COLO829 (cell line): ENCODE data around the gene KLHL7.
"Not testable (repeated sequence)": the region's sequence is repeated elsewhere in the genome, so short reads cannot be mapped to it uniquely, and the experiment has no call there.

Source experiments
- DNase-seq: peaks from one replicate; pipeline ENCODE4 v3.0.0; 2012; ENCODE audit warnings: low spot score

Gene KLHL7

DNA sequence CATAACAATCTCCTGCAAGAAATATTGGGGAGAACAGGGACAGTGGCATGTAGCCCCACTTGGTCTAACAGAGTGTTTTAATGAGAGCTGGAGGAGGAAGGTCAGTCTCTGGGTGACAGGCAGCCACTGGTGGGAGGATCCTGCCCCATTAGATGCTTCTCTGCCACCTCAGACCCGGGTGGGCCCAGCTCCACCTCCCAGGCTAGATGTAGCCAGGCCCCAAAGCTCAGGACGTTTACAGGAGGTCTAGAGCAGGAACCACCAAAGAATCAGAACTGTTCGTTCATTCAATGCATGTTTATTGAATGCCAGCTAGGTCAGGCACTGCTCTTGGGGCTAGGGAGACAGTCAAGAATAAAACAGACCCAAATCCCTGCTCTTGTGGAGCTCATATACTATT, 112.6 kb downstream of the KLHL7 start:
- no peak for DNase-seq

DNA sequence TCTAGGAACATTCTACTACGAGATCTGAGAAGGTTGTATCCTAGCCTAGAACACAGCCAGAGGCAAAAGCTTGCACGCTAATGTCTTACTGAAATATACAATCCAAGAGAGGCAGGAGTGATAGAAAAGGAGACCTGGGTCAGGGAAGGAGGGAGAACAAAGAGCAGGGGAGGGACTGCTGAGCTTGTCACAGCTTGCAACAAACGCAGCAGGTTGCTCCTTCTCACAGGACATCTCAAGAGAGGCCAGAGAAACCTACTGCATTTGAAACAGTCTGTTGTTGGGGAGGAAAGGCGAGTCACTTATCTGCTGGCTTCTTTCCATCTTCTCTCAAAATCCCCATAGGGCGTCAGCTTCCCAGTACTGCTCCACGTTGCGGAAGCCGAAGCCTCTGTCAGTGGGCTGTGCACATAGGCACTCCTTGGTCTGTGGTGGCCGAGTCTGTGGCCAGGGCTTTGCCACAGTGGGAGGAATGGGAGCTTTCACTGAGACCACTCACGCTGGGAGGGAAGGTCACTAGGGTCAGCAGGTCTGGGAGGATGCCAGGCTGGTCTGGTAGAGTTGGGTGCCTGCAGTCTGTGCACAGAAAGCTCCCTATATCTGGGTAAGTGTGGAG, 115.2 kb downstream of the KLHL7 start:
- DNase-seq = no peak

DNA sequence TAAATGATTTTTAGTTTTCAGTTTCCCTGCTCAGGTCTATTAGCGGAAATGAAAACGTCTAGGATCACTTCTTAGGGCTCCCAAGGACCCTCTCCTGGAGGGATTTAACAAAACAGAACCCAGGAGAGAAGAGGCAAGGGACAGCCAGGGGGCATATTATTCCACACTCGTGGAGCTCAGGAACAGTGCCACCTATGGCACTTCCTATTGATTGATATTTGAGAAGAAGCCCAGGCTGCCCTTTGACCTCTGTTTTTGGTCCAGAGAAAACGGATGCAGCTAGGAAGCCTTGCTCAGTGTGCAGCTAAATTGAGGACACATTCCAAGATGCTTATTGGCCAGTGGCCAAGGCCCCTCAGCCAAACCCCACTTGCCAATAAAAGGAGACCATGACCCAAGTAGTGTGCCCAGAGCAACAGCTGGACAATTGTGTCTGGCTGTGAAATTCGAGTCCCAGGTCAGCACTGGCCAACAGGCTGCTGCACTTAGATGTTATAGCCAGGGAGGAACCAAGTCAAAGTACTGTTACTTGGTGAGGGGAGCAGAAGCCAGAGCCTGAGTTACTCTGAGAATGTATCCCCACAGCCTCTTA, 117.0 kb downstream of the KLHL7 start:
- no peak for DNase-seq

DNA sequence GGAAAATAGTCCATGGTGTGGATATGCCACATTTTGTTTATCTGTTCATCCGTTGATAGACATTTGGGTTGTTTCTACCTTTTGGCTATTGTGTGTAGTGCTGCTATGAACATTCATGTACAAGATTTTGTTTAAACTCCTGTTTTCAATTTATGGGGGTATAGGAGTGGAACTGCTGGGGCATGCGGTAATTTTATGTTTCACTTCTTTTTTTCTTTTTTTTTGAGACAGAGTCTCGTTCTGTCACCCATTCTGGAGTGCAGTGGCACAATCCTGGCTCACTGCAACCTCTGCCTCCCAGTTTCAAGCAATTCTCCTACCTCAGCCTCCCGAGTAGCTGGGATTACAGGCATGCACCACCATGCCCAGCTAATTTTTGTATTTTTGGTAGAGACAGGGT, 118.8 kb downstream of the KLHL7 start:
- not testable (repeated sequence) for DNase-seq

DNA sequence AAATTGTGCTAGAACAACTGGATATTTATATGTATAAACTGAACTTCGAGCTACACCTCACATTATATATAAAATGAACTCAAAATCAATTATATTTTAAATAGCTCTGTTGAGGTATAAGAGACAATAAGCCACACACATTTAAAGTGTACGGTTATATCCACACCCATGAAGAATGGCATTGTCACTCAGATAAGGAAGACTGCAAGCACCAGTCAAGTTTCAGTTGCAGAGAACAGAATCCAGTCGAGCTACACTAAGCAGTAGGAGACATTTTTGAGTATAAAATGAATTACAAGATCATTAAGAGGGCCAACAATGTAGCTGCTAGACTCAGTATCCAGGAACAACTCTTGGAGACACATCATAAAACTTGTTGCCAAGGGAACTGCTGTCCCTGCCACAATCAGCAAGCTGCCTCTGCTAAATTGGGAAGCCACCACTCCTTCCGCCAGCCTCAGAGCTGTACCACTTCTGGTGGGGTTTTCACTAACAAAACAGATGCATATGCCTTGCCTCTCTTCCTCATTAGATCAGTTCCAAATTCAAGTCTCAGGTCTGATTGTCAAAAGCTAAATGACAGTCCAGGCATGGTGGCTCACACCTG, 121.4 kb downstream of the KLHL7 start:
- no peak for DNase-seq
